NOMO-1 treated with DMSO at 0.1 percent for 48 hours (cell line): ENCODE data around the gene CMIP.

Source experiments
- DNase-seq: peaks from one replicate; lab custom pipeline; 2025; ENCODE audit not compliant: unreplicated experiment; lab: John Stamatoyannopoulos, UW

CMIP gene

DNA sequence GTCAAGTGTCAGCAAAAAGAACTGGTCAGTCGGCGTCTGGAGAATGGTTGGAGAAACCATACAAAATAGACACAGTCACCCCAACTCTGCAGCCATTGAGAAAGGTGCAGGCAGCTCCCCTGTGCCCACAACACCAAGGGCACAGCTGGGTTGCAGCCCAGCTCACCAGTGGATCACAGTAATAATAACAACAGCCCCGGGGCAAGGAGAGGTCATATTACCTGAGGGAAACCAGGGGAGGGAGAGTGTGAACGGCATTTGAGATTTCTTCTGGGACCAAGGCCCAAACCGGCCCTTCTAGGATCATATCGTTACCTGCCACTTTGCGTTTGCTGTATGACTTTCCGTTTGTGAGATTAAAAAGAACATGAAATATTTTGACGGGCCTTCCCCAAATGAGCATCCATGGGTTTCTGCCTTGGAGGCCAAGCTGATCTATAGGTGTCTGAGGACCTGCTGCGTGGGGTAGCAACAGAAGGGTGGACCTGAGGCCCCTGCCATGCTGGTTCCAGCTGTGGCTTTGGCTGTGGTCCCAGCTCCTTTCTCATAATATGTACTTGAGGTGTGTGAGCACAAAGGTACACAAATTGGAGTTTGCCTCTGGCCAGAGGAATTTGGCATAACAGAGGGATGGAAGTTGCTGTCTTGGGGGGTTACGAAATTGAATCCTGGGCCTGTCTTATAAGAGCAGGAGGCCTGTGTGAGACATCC is 154.6 kb downstream of the CMIP start:
- DNase-seq: no peak

DNA sequence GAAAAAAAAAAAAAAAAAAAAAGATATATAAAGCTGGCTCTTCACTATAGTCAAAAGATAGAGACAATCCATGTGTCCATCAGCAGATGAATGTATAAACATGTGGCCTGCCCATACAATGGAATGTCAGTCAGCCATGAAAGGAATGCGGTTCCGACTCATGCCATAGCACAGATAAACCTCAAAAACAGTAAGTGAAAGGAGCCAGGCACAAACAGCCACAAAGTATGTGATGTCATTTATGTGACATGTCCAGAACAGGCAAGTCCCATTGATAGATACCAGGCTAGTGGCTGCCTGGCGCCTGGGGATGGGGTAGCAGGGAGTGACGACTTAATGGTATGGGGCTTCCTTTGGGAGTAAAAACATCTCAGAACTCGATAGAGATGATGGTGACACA is 155.7 kb downstream of the CMIP start:
- no peak for DNase-seq

DNA sequence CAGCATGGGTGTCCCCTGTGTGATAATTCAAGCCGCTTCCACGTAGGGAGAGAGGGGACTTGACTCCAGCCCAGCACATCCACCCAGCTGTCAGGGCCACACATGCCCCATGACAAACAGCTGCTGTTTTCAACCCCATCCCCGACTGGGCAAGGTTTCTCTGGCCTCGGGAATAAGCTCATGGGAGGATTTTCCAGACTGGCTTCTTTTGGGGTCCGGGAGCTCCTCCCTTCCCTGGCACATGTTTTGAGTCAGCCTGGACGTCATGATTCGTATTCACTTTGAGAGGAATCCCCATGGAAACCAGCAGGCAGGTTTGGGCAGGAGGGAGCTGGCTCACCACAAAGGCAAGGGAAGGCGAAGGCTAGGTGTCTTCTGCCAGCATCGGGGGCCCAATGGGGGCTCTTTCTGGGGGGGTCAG is 156.4 kb downstream of the CMIP start:
- DNase-seq: no peak

DNA sequence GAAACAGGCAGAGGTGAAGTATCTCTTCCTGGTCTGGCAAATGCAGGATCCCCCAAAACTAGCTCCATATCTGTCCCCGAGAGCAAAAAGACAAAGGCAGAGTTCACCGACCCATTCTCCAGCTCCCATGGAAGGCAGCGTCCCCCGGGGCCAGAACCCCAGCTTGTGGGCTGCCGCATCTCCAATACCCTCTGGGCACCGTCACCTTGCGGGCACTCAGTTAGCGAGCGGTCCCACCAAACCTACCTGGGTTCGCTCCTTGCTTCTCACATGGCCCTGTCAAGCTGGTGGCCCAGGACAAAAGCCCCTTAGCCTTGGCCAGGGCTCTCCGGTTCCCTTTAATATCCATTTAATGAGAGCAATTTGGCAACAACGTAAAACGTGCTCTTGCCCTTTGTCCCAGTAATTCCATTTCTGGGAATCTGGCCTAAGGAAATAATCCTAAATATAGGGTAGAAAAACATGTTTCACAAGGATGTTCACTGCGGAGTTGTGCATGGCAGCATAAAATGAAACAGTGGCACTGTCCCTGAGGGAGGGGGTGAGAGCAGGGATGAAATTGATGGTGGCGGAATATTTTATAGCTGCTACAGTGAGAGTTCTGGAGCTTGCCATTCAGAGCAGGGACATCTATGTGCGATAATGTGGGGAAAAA is 157.1 kb downstream of the CMIP start:
- no peak for DNase-seq

- no peak for DNase-seq
Measured at GRCh38 chr16:81602256-81602776, 157.7 kb downstream of the CMIP start.

- no peak for DNase-seq
Measured at GRCh38 chr16:81602792-81603191, 158.2 kb downstream of the CMIP start.

DNA sequence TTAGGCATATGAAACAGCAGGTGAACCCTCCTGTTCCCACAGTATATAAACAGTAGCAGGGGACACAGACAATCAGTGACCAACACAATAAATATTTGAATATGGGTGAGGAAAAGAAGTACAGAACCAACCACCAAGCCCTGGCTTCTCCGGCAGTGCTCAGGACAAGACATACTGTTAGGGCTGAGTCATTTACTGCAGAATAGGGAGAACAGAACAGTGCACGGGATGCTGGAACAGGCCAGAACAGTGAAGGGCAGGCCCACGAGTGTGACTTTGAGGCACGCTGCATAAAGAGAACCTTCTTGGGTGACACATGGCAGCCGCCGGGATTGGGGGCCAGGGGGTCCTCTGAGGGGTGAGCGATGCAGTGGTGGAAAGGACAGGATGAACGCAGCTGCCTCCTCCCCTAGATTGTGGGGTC is 160.4 kb downstream of the CMIP start:
- DNase-seq: no peak

GRCh38 chr16:81606039-81606438 is 161.4 kb downstream of the CMIP start:
- no peak for DNase-seq

DNA sequence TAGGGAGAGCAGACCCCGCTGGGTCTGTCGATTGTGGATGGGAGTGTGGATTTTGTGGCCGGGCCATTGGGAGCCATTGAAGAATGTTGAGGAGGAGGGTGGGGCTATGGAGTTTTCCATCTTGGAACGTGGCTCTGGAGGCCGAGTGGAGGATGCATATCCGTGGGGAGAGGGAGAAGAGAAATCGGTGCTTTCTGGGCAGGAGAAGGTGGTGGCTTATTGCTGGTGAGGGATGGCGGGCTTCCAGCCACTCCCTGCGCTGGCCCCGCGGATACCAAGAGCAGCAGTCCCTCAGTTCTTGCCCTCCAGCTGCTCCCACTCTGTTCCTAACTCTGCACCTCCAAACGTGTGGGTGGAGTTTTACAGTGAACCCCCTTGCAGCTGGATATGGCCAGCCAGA is 162.4 kb downstream of the CMIP start:
- no peak for DNase-seq

GRCh38 chr16:81607805-81608522 is 163.4 kb downstream of the CMIP start:
- no peak for DNase-seq

DNA sequence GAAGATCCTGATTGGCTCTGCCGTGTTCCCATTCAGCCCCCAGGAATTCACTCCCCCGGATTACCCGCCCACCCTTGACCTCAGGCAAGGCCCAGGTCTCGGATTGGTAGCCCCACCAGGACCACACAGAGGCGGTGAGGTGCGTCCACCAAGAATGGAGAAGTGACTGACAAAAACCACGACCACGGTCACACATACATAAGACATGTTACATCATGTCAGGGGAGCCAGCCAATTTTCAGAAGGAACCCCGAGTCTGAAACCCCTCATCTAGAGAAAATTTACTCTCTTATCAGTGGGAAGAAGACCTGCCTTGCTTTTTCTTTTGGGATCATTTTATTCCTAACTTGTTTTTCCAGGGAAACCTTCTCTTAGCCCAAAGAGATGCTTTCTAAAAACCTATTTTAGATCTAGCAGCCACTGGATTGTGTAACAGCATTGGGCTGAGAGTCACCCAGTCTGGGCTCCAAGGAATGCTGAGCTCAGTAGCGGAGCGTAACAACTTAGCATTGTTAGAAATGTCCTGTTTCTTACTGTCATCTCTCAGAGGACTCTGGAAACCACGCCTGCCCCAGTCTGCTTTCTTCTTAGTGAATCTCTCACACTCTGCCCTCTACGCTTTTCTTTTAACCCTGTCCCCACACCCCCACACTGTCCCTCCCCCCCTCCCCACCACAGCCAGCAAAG is 164.1 kb downstream of the CMIP start:
- peak; percentile 31 for DNase-seq

- no peak for DNase-seq
Measured at GRCh38 chr16:81609323-81609892, 164.8 kb downstream of the CMIP start.

DNA sequence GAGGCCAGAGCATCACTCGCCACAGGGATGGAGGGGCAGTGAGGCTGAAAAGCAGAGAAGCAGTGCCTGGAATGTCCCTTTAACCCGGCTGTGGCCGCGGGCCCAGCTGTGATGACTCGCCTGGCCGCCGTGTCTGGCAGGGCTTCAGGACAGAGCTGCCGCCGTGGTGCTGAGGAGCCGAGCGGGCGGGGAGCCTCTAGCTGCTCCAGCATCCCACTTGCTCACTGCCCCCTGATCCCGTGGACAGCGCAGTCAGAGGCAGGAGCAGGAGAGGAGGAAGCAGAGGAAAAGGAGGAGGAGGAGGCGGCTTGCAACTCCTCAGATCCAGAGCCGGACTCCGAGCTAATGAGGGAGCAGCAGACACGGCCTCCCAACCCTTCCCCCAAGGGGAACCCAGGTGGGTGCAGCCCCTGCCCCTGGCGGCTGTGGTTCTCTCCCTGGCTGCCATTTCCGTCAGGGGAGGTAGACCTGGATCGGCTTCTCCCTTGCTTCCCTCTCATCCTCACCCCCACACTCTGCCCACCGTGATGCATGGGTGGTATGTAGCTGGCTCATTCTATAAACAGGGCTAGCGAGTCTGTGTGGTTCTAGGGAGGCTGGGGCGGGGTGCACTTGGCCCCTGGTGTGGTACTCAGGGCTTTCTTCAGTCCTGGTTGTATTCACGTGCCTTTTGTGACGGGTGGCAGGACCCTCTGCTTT is 165.7 kb downstream of the CMIP start:
- no peak for DNase-seq

- no peak for DNase-seq
Measured at GRCh38 chr16:81610936-81611335, 166.3 kb downstream of the CMIP start.

DNA sequence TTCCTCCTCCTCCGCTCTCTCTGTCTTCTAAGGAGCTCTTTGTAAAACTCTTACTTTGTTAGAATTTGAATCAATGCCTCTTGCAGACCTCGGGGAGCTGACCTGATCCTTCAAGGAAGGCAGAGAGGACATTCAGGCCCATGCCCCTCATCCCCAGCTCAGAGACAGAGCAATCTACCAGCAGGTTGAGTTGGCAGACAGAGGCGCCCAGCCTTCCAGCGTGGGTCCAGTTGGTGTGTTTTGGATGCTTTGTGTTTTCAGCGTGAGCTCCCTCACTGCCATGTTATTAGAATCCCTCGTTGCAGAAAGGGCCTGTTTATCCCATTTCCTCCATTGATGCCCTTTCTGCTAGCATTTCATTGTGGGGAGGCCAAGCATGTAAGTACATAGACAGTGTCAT is 167.1 kb downstream of the CMIP start:
- no peak for DNase-seq

DNA sequence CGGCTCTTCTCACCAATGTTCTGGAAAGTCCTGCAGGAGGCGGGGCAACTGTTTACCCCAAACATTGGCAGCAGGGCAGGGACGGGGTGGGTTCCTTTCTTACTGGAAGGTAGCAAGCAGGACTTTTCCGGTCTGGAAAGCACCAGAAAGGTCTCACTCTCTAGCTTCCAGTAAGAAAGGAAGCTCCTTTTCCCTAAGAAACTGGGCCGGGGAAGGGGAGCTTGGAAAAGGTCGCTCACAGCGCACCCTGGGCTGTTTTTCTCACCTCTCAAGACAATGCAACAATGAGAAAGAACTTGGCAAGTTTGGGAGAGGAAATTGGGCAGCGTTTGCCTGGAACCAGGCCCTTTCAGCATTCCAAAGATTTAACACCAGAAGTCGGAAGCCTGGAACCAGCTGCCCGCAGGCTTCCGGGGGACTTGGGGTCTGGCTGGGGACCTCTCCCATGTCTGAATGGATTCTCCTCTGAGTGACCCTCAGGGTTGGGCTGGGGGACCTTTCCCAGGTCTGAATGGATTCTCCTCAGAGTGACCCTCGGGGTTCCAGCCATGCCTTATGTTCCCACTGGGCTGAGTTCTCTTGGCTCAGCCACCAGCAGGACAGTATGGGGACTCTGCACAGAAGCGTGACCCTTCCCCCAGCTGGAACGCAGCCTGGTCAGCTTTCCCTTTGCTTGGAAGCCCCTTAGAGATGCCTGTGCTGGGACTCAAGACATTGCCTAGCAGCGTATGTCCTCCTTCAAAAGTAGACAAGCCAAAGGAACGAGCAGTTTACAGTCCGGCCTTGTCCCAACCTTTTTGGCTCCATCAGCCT is 167.9 kb downstream of the CMIP start:
- DNase-seq: no peak

GRCh38 chr16:81614171-81614570 is 169.6 kb downstream of the CMIP start:
- no peak for DNase-seq

DNA sequence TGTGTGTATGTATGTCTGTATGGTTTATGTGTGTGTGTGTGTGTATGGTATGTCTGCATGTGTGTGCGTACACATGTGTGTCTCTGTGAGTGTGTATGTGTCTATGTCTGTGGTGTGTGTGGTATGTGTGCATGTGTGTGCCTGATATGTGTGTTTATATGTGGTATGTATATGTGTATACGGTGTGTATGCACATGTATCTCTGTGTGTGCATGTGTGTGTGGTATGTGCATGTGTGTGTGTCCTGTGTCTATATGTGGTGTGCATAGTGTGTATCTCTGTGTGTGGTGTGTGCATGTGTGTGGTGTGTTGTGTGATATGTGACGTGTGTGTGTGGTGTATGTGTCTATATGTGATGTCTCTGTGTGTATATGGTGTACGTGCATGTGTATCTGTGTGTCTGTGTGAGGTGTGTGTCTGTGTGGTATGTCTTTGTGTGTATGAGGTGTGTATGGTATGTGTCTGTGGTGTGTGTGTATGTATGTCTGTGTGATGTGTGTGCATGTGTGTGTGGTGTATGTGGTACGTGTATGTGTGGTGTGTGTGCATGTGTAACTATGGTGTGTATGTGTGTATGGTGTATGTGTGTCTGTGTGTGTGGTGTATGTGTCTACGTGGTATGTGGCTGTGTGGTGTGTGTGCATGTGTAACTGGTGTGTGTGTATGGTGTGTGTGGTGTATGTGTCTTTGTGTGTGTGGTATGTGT is 170.2 kb downstream of the CMIP start:
- no peak for DNase-seq

- no peak for DNase-seq
Measured at GRCh38 chr16:81615411-81615810, 170.8 kb downstream of the CMIP start.
